ENCODE data around the gene ERN2.
A peak's percentile ranks its signal among the peaks of the same experiment; 100 is the strongest.

The ERN2 gene

DNA sequence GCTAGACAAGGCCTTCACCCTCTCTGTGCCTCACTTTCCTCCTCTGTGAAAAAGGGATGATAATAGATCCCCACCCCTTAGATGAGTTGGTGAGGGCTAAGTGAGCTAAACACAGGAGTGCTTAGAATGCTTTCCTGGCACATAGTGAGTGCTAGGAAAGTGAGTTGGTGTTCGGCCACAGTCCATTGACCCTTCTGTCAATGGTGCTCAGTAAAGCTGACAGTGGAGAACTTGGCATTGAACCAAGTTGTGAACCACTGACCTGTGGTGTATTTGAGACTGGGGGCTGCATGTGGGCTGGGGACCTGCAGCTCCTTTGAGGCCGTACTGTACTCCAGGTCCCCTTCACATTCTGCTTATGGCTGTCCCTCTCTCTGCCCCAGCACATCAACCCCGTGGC lies 29.5 kb downstream of the ERN2 start:
- no peak for DNase-seq

DNA sequence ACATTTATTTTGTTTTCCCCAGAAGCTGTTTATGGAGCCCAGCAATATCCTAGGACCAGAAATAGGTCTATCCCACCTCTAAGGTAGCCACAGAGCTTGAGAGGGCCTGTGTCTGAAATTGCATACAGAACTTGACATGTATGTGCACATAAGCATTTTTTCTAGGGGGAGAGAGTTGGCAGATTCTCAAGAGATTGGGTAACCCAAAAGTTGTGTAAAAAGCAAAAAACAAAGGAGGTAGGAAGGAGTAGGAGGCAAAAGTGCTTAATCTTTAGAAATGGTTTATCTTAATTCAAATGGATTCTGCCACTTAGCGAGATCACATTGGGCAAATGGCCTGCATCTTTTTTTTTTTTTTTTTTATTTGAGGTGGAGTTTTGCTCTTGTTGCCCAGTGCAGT lies 30.8 kb downstream of the ERN2 start:
- no peak for DNase-seq

DNA sequence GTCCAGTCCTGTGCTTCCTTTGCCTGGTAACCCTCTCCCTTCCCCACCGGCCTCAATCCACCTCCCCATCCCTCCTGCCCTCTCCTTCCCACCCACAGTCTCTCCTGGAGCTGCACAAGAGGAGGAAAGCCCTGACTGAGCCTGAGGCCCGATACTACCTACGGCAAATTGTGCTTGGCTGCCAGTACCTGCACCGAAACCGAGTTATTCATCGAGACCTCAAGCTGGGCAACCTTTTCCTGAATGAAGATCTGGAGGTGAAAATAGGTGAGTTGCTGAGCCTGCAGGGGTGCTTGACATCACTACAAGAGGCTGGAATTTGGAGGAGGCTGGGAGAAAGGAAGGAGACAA lies 33.1 kb downstream of the ERN2 start:
- no peak for DNase-seq

DNA sequence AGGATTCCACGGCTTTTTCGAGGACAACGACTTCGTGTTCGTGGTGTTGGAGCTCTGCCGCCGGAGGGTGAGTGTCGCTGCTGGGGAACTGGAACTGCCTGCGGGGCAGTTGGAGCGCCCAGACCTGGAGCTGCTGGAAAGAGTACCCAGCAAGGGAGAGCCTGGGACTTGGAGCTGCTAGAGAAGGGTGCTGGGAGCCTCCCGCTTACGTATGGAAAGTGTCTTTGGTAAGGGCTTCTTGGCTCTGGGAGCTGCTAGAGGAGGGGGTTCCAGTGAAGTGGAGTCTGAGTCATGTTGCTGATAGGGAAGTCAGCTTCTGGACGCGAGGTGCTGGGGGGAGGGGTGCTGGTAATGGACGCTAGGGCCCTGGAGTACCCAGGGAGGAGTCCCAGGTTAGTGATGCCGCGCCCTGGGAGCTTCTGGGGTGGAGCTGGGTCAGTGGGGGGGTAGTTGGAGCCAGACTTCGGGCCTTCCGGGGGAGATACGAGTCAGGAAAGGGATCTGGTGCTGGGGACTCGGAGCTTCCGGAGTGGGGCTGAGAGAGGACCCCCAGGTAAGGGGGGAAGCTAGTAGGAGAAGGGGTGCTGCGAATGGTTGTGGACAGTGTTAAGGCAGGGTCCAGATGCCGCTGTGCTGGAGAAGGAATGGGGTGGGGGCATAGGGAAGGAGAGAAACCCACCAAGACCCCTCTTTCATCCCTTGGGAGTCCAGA lies 33.6 kb downstream of the ERN2 start:
- no peak for DNase-seq

DNA sequence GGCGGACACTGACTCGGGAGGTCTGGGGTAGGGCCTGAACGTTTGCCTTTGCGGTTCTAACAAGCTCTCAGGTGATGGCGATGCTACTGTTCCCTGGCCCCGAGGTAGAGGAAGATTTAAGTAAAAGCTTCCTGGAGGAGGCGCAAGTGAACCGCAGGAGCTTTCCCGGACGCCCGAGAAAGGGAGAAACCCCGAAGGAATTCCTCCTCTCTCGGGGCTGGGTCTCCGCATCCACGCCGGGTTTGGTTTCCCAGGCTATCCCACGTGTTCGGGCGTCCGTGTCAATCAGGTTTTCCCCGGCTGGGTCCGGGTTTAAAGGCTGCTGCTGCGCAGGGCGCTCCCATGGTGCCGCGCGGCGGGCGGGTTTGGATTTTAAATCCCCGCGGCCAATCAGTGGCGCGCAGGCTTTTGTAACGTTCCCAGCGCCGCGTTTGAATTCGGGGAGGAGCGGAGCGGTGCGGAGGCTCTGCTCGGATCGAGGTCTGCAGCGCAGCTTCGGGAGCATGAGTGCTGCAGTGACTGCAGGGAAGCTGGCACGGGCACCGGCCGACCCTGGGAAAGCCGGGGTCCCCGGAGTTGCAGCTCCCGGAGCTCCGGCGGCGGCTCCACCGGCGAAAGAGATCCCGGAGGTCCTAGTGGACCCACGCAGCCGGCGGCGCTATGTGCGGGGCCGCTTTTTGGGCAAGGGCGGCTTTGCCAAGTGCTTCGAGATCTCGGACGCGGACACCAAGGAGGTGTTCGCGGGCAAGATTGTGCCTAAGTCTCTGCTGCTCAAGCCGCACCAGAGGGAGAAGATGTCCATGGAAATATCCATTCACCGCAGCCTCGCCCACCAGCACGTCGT lies 34.4 kb downstream of the ERN2 start, which contains the start of gene PLK1:
Gene PLK1, plus strand, starts transcription at position 460 of the 844 bp plus-strand sequence. Its CDS starts 44 bp downstream, at position 504.
- peak; percentile 58 for DNase-seq

DNA sequence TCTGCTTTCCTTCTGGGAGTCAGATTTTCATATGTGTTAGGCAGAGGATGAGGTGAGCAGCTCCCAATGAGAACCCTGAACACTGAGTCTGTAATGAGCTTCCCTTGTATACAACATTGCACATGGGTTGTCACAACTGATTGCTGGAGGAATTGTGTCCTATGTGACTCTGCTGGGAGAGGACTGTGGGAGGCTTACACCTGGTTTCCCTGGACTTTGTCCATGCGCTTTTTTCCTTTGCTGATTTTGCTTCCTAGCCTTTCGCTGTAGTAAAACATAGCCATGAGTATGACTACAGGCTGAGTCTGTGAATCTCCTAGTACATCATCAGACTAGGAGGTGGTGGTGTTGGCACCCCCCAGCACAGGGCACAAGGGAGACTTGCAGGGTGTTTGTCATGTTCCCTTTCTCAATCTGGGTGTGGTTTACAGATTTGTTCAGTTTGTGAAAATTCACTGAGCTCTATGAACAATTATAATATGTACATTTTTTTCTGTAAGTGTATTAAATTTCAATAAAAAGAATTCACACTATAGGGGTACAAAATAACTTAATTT lies 36.0 kb downstream of the ERN2 start:
- no peak for DNase-seq

DNA sequence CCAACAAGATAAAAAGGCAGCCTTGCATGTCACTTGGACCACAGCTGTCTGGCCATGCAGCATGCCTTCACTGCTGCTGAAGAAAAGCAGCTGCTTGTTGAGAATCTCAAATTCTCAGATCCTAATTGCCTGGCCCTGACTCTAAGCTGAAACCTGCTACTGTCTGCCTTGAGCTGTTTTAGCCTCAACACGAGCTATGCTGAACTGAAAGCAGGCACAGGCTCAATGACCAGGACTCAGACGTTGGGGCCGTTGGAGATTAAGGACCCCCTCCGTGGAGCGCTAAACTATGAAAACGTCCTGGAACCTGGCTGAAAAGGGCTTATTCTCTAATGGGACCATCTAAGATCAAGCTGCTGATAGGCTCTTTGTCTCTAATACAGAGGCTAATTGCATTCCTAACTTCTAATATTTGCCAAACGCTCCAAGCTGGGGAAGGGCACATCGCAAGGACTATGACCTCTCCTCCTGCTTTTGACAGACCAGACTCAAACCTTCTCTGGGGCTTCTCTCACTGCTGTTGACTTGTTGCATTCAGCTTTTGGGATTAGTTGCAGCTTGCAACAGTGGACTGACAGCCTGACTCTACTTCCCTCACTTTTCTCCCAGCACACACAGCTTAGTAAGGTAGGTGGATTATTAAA lies 38.9 kb downstream of the ERN2 start:
- DNase-seq: no peak

DNA sequence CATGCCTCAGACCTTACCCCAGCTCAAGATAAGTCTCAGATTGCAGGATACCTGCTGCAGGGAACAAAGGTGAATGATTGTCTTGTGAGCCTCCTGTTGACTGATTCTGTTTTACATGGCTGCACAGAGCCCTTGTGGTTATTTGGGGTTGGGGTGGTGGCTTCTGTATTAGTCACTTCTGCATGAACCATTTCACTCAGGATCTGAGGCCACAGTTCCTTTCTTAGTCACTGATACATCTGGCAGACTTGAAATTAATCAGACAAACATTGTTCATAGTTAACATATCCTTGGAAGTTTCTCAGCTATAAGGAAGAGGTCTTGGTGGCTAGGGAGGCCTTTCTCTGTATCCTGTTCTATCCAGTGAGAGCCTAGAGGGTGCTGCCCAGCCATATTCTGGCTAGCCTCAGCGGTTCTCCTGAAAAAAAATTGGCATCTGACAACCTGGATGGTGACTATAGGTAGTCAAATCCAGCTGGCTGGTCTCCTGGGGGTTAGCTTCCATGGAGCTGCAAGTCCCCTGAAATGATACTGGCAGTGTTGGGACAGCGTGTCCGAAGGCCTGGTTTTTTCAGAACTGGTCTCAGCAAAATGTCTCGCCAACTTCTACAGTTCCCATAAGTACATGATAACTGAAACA lies 42.8 kb downstream of the ERN2 start:
- no peak for DNase-seq

DNA sequence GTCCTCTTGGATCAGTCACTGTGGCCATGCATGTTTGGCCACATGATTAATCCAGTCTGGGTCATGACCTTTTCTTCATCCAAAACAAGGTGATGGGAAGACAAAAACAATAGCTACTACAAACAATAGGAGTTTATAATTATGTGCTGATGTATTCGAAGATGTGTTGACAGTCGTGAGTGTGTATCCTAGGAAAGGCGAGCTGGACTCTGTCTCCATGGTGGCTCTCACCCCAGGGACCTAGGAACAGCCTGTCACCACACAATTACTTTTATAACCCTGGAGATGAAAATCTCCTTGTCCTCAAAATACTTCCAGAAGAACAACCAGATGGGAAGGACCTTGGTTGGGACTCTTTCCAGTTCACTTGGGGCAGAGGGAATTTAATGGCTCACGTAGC lies 44.1 kb downstream of the ERN2 start:
- DNase-seq: no peak

DNA sequence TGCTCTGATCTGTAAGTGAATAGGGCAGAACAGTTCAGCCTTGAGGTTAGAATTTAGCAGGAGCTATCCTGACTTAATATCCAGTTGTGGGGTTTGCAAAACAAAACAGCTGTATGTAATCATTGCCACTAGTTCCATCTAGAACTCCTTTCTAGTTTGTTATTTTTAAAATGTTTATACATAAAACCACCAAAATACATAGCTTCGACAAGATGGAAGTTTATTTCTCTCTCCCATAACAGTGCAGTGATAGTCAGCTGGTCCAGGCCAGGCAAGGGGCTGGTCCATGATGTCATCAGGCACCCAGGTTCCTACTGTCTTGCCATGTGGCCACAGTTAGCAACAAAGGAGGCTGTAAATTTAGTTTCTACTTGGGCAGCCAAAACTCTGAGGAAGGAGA lies 44.8 kb downstream of the ERN2 start:
- DNase-seq: no peak

DNA sequence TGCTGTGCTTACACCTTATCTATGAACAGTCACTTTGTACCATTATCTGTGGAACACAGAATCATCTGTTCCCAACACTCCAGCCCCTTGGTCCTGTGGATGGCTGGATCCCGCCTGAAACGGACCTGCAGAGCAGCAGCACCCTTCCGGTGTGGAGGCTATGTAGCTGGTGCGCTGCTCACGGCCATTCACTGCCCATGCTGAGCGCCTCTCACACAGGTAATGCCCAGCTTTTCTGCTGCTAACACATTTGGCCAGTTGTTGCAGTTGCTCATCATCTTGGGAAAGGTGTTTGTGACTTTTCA lies 45.7 kb downstream of the ERN2 start:
- no peak for DNase-seq

DNA sequence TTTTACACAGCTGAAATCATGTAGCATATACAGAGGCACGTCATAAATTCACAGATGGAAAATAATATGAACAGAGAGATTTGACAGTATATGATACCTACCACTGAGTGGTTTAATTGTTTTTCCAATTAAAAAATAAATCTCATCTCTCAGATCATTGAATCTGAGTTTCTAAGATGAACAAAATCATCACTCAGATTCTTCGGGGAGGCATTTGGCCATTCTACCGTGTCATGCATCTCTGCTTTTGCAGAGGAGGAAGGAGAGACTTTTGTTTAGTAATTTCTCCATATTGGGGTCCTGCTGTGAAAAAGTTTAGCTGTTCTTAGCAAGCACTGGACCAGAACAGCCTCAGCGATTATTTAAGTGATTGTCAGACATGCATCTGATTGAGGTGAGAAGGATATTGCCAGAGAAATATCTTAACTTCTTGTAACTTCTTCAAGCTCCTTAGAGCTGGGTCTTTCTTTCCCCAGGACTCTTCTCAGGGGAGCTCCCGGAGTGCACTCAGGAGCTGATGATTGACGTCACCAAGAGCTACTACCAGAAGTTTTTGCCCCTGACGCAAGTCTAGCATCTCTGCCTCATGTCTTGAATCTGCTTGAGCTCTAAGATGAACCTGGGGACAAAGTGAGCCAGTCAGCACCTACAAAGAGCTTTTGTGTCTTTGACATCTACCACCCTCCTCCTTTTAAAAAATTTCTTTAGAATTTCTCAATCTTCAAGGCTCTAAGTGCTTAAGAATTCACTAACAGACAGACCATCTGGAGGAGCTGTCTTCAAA lies 46.3 kb downstream of the ERN2 start:
- DNase-seq: no peak

DNA sequence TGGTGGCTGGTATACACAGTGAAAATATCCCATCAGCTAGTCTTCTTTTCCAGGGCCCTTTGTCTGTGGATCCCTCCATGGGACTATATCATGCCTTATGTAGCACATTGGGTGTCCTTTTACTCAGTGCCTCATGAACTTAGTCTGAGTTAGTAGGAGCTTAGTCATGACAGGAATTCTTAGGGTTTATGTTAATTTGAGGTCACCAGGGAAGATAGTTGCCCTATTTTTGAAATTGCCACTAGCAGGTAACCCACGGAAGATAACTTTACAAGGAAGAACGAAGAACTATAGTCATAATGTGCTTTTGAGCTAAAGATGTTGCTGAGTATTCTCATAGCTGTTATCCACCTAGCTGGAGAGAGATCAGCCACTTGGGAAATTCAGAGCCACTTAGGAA lies 49.1 kb downstream of the ERN2 start:
- no peak for DNase-seq

DNA sequence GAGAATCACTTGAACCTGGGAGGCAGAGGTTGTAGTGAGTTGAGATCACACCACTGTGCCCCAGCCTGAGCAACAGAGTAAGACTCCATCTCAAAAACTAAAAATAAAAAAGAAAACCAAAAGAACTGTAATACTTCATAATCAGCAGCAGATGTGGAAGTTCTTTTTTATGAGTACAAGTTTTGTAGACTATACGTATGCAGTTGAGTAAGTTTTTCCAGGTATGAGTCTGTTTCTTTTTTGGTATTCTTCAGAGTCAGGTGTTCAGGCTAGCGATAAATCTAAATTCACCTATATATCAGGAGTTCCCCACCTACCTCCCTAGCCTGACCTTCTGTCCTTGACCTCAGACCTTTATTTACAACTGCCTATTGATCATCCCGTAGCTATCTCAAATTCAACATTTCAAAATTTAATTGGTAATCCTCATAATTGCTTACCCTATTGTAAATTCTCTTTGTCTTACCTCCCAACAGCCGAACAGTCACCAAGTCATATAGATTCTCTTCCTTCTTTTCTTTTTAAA lies 61.0 kb downstream of the ERN2 start:
- no peak for DNase-seq

DNA sequence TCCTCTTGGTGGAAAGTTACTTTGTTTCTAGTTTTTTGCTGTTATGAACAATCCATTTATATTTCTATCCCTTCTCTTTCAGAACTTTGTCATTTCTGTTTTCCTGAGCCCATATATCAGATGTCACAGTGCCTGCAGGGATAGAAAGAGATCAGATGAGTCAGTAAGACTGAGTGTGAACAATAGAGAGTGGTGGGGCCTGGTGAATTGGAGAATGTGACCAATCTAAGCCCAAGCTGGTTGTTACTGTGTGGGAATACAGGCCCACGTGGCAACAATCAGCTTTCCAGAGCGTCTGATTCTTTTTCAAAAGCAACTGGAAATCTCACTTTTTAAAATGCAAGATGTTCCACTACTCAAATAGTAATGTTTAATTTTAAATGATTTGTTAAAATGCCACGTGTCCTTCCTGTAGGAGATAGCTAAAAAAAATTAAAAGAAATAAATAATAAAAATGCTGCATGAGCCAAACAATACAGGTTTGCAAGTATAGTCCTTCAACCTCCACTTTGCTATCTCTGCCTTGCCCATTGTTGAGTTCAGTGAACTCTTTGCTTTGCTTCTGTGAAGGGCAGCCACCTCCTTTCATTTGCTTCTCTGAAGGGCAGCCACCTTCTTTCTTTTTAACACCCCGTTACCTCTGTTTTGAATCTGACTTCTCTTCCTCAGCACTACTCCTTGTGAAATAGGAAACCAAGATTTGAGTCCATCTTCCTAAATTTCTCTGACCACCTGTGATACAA lies 62.2 kb downstream of the ERN2 start:
- DNase-seq: no peak

DNA sequence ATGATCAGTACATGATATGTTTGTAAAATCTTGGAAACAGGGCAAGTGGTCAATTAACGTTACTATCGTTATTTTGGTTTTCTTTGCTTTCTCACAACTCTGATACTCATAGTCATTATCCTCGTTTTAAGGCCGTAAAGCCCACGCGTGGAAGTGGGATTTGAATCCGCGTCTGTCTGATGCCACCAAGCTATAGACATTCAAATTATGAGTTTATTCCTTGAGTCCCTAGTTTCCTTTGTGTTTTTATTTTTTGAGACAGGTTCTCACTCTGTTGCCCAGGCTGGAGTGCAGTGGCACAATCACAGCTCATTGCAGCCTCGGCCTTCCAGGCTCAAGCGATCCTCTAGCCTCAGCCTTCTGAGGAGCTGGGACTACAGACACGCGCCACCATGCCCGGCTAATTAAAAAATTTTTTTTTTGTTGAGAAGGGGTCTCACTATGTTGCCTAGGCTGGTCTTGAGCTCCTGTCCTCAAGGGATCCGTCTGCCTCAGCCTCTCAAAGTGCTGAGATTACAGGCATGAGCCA lies 70.7 kb downstream of the ERN2 start:
- DNase-seq: no peak

DNA sequence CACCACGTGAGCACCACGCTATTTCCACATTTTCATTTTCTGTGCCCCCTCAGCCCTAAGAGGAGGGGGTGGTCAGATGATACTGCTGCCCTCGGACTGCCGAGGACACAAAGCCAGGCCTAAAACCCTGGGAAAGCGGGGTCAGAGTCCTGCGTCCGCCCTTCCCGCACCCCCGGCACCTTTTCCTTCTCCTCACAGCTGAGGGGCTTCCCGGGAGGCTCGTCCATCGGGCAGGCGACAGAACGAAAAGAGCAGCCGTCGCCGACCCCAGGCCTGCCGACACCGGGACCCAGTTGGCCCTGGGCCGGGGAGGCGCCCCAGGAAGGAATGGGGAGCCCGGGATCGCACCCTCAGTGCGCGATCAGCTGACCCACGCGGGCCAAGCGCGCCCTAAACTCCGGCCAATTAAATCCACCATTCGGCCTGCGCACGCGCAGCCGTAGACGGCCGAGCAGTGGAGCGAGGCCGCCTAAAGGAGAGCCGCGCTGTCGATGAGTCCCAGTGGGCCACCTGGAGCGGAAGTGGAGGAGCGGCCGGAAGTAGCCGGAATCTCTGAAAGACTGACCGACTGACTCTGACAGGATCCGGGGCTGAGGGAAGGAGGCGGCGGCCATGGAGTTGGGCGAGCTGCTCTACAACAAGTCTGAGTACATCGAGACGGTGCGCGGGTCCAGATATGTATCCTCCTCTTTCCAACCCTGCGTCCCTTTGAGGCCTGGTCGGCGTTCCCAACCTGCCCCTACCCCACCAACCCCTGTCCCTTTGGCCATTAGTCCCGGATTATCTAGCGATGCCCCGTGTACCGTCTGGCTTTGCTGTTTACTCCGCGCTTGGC lies 71.9 kb downstream of the ERN2 start, which contains the start of the genes DCTN5 and PALB2:
Gene DCTN5, plus strand, starts transcription at position 536 of the 835 bp plus-strand sequence. Its CDS starts 77 bp downstream, at position 613.
Gene PALB2, minus strand, starts transcription at position 380 of the 835 bp plus-strand sequence. Its CDS starts 153 bp downstream, at position 227.
- DNase-seq: peak; percentile 69

DNA sequence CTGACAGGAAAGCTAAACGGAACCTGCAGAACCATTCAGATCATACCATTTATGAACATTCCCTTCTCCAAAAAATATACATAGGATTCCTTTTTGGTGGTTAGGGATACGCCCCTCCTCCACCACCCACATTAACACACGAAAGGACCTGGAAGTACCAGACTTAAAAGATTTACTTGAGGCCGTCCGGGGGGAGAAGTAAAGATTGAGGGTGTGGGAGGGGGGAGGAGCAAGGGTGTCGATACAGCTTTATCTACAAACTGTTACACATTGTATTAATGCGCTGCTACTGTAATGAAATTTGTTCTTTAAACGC lies 72.4 kb downstream of the ERN2 start:
- no peak for DNase-seq
